Bronchial epithelial cell (primary cell): ENCODE data around the gene TLE3. TPM values are rescaled to one million over a fixed set of nuclear protein-coding genes. Genes with fewer than 3 reads are reported as not detected.

Experiments used
- DNase-seq: peaks from one replicate; pipeline ENCODE4 v3.0.0-alpha.2; 2010; ENCODE audit warnings: low read depth
- FAIRE-seq: peaks from 2 replicates; lab custom pipeline; 2011; peaks lifted over from hg19 to GRCh38; lab: Jason Lieb, UNC
- H3K27me3 ChIP-seq: 2 replicates; pipeline ENCODE4 v1.5.1; 2011; ENCODE audit warnings: low read length; ENCODE audit not compliant: control insufficient read depth, insufficient read depth
- H3K36me3 ChIP-seq: 2 replicates; pipeline ENCODE4 v1.5.1; 2011; ENCODE audit warnings: low read length; ENCODE audit not compliant: control insufficient read depth, insufficient read depth
- H3K4me3 ChIP-seq: 2 replicates; pipeline ENCODE4 v1.5.1; 2011; ENCODE audit warnings: mild to moderate bottlenecking, low read depth, low read length, control low read depth
- CTCF ChIP-seq: IDR thresholded peaks from 2 replicates; pipeline ENCODE4 v1.5.1; 2011; ENCODE audit warnings: mild to moderate bottlenecking, moderate library complexity, low read length, control low read depth, inconsistent platforms; ENCODE audit not compliant: insufficient read depth, severe bottlenecking
- total RNA-seq: library from RNA; depleted of rRNA; stranded (reverse); fragments of >200 nt; gene quantifications from 2 replicates; pipeline ENCODE4 v1.2.1, GENCODE V29; 2014

Gene TLE3
- total RNA-seq, 1 donor from 2014 or later: 19.2 TPM

GRCh38 chr15:70142322-70143191 is 44.8 kb upstream of the TLE3 start:
- FAIRE-seq (no peak), DNase-seq (no peak)
- no peak for TF ChIP-seq CTCF
- no peak overlapping the region for H3K4me3 ChIP-seq
- H3K27me3 ChIP-seq: peaks cover 35% of the 10 kb centered on the region
- H3K36me3 ChIP-seq: no peaks in the 10 kb centered on the region

GRCh38 chr15:70142072-70142321 is 44.3 kb upstream of the TLE3 start:
- no peak for TF ChIP-seq CTCF
- Histone ChIP-seq H3K36me3 (no peaks in the 10 kb centered on the region), H3K27me3 (peaks cover 35% of the 10 kb centered on the region), H3K4me3 (no peak overlapping the region)
- FAIRE-seq (no peak), DNase-seq (no peak)

DNA sequence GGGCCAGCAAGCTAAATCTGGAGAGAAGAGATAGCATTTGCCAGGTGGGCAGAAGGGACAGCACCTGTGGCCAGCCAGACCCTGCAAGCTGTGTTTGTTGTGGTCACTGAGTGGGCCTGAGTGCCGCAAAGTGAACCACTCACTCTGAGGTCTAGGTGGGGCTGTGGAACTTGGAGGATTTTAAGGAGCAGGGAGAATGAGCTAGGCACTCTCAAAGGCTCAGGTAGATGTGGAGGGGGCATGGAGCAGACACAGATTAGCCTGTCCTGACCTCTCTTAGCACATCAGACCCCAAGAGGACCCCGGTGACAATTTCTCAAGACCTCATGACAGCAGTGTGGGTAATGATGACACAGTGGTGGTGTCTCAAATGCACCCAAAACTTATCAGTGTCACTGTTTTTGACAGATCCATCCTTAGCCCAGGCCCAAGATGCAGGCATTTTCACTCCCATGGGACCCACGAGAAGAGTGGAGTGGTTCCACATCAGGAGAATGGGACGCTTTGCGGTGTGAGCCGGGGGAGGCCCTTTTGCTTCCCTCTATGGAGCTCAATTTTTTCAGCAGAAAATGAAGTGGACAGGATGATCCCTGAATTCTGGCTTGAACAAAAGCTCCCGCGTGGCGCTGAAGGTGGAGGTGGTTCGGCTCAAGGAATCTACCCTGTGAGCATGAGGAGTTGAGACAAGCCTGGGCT is 43.8 kb upstream of the TLE3 start:
- Histone ChIP-seq H3K27me3 (peaks cover 35% of the 10 kb centered on the region), H3K4me3 (no peak overlapping the region), H3K36me3 (no peaks in the 10 kb centered on the region)
- DNase-seq: no peak
- no peak for FAIRE-seq
- no peak for TF ChIP-seq CTCF

- DNase-seq: no peak
- no peak overlapping the region for H3K4me3 ChIP-seq
- peaks cover 37% of the 10 kb centered on the region for H3K27me3 ChIP-seq
- no peaks in the 10 kb centered on the region for H3K36me3 ChIP-seq
- FAIRE-seq: no peak
- TF ChIP-seq CTCF: no peak
Observed at GRCh38 chr15:70140543-70141375, 43.0 kb upstream of the TLE3 start.

- no peak for TF ChIP-seq CTCF
- H3K4me3 ChIP-seq: no peak overlapping the region
- FAIRE-seq: no peak
- peaks cover 37% of the 10 kb centered on the region for H3K27me3 ChIP-seq
- no peak for DNase-seq
- no peaks in the 10 kb centered on the region for H3K36me3 ChIP-seq
Observed at GRCh38 chr15:70140025-70140542, 42.4 kb upstream of the TLE3 start.
